ENCODE results near the gene GLRX.

GLRX gene

DNA sequence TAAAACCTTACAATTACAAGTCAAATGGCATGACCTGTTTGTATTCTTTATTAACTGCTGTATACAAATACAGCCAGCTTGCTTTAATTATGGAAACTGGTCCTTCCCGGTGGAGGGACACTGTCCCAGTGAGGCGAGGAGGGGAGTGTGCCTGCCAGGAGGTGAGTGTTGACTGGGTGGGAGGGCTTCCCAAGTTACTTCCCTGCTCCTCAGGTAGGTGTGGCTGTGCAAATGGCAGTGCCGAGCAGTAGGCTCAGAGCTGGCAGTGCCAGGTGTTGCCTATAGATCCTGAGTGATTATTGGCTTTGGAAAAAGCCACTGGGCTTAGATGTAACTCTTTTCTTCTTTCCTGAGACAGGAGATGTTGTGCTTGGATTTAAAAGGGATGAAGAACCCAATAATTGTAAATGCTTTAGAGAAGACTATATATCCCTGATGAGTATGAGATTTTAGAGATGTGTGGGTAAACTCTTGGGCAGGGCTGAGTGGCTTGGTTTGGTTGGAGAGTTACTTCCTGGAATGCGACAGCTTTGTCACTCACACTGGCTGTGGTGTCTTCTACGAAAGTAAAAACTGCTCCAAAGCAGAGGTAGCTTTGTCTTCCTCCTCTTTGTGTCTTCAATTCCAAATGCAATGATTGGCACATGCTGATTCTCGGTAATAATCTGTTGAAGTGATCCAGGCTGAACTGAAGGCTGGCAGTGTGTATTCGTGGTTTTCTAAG lies 43.7 kb downstream of the GLRX start:
- TF ChIP-seq CTCF (IDR thresholded peaks at IDR 0.05; ENCODE audit: insufficient read depth, low read length, poor library complexity, severe bottlenecking): no peak
- no peak for DNase-seq (ENCODE audit: extremely low read depth, insufficient read length)
- no peaks in the 10 kb centered on the region; the same call in 1 of the 2 replicates for H3K36me3 ChIP-seq (ENCODE audit: control insufficient read depth, insufficient read depth, low read length)
- no peak overlapping the region for H3K4me3 ChIP-seq (replicated peaks; ENCODE audit: low read depth, low read length)
- no peaks in the 10 kb centered on the region for H3K27me3 ChIP-seq (replicated peaks; ENCODE audit: control insufficient read depth, insufficient read depth, low read length)

GRCh38 chr5:95777441-95777840 lies 45.1 kb downstream of the GLRX start:
- H3K36me3 ChIP-seq (ENCODE audit: control insufficient read depth, insufficient read depth, low read length): no peaks in the 10 kb centered on the region; the same call in 1 of the 2 replicates
- no peak overlapping the region for H3K4me3 ChIP-seq (replicated peaks; ENCODE audit: low read depth, low read length)
- DNase-seq (ENCODE audit: extremely low read depth, insufficient read length): no peak
- TF ChIP-seq CTCF (IDR thresholded peaks at IDR 0.05; ENCODE audit: insufficient read depth, low read length, poor library complexity, severe bottlenecking): no peak
- H3K27me3 ChIP-seq (replicated peaks; ENCODE audit: control insufficient read depth, insufficient read depth, low read length): no peaks in the 10 kb centered on the region

DNA sequence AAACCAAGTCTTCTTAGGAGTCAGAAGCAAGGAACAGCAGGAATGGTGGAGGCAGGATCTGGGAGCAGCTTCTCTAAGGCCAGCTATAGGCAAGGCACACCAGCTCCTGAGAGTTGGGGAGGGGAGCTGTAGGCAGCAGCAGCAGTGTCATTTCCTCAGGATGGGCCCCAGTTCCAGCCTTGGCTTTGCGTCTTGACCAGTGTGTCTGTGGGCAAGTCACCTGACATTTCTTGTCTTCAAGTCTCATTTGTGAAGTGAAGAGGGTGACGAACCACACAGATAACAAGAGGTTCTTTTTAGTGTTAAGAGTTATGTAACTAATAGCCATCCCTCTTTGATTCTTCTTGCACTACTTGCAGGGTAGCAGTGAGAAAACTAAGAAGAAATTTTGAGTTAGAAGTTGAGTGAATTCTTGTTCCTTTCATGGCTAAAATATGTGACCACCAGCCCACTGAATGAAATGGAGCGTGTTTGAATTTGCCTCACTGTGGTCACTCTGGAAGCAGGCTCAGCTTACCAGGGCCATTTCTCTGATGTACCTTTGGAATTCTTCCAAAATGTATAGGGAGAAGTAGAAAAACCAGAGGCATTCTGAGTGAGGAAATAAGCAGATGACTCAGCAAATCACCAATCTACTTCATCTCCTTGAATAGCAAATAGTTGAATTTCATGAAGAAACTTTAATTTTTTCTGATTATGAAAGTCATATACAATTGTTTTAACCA lies 49.0 kb downstream of the GLRX start:
- no peak overlapping the region for H3K4me3 ChIP-seq (replicated peaks; ENCODE audit: low read depth, low read length)
- H3K27me3 ChIP-seq (replicated peaks; ENCODE audit: control insufficient read depth, insufficient read depth, low read length): no peaks in the 10 kb centered on the region
- no peak for DNase-seq (ENCODE audit: extremely low read depth, insufficient read length)
- H3K36me3 ChIP-seq (ENCODE audit: control insufficient read depth, insufficient read depth, low read length): no peaks in the 10 kb centered on the region; the same call in none of the 2 replicates
- TF ChIP-seq CTCF (IDR thresholded peaks at IDR 0.05; ENCODE audit: insufficient read depth, low read length, poor library complexity, severe bottlenecking): no peak

GRCh38 chr5:95771892-95772291 lies 50.6 kb downstream of the GLRX start:
- no peak for TF ChIP-seq CTCF (IDR thresholded peaks at IDR 0.05; ENCODE audit: insufficient read depth, low read length, poor library complexity, severe bottlenecking)
- DNase-seq (ENCODE audit: extremely low read depth, insufficient read length): no peak
- no peaks in the 10 kb centered on the region for H3K27me3 ChIP-seq (replicated peaks; ENCODE audit: control insufficient read depth, insufficient read depth, low read length)
- no peaks in the 10 kb centered on the region; the same call in none of the 2 replicates for H3K36me3 ChIP-seq (ENCODE audit: control insufficient read depth, insufficient read depth, low read length)
- H3K4me3 ChIP-seq (replicated peaks; ENCODE audit: low read depth, low read length): no peak overlapping the region

GRCh38 chr5:95770830-95771708 lies 51.5 kb downstream of the GLRX start:
- Histone ChIP-seq H3K36me3 (ENCODE audit: control insufficient read depth, insufficient read depth, low read length) (no peaks in the 10 kb centered on the region; the same call in none of the 2 replicates), H3K27me3 (replicated peaks; ENCODE audit: control insufficient read depth, insufficient read depth, low read length) (no peaks in the 10 kb centered on the region), H3K4me3 (replicated peaks; ENCODE audit: low read depth, low read length) (no peak overlapping the region)
- no peak for DNase-seq (ENCODE audit: extremely low read depth, insufficient read length)
- TF ChIP-seq CTCF (IDR thresholded peaks at IDR 0.05; ENCODE audit: insufficient read depth, low read length, poor library complexity, severe bottlenecking): no peak
